ENCODE data around the gene FBL.

- no peak for TF ChIP-seq CEBPZ (IDR thresholded peaks at IDR 0.05; ENCODE audit: low read depth, low read length)
- TF ChIP-seq YY1 (IDR thresholded peaks at IDR 0.05; ENCODE audit: low read depth, low read length), result no peak
- TF ChIP-seq ZNF274 (IDR thresholded peaks at IDR 0.05; ENCODE audit: insufficient read depth, insufficient read length), result no peak
- no peak for TF ChIP-seq CTCF (IDR thresholded peaks at IDR 0.05 in 2 of 3, conservative IDR thresholded peaks at IDR 0.05 in 1 of 3; ENCODE audit: control insufficient read depth in 2 of 3, extremely low read depth in 1 of 3, insufficient read depth in 1 of 3, low read depth in 3 of 3, low read length in 3 of 3)
- TF ChIP-seq NR2C2 (IDR thresholded peaks at IDR 0.05; ENCODE audit: borderline replicate concordance, control insufficient read depth, insufficient read length, low read depth), result no peak
- TF ChIP-seq POLR2A (IDR thresholded peaks at IDR 0.05; ENCODE audit: low read depth, low read length), result no peak
- TF ChIP-seq NFXL1 (IDR thresholded peaks at IDR 0.05; ENCODE audit: borderline replicate concordance), result no peak
- no peak for TF ChIP-seq REST (IDR thresholded peaks at IDR 0.05; ENCODE audit: low read depth, low read length)
- TF ChIP-seq CEBPB (IDR thresholded peaks at IDR 0.05; ENCODE audit: borderline replicate concordance in 1 of 2, low read depth in 2 of 2, low read length in 2 of 2), result no peak
- no peak for TF ChIP-seq CREB1 (IDR thresholded peaks at IDR 0.05; ENCODE audit: low read depth)
- no peak for TF ChIP-seq ATF7 (IDR thresholded peaks at IDR 0.05; ENCODE audit: low read depth)
- TF ChIP-seq NRF1 (conservative IDR thresholded peaks at IDR 0.05; ENCODE audit: low read depth, low read length), result no peak
- no peak for TF ChIP-seq IRF5 (IDR thresholded peaks at IDR 0.05; ENCODE audit: borderline replicate concordance)
Measured at GRCh38 chr19:39838569-39838968, 7.6 kb downstream of the FBL start.

Measured in GM12878 (cell line).